GM19025 (cell line): Measurements from ENCODE around the gene SH3BP2.

Experiments
- ATAC-seq: cut with Tn5 transposase; IDR thresholded peaks from one replicate; pipeline ENCODE4 v1.9.1; 2021; ENCODE audit warnings: mild to moderate bottlenecking, low read depth, moderate library complexity; ENCODE audit not compliant: unreplicated experiment

The SH3BP2 gene

GRCh38 chr4:2802618-2803531 is 10.0 kb downstream of the SH3BP2 start:
- no peak for ATAC-seq

GRCh38 chr4:2803624-2804448 is 11.0 kb downstream of the SH3BP2 start:
- ATAC-seq: no peak

GRCh38 chr4:2804449-2804972 is 11.6 kb downstream of the SH3BP2 start:
- no peak for ATAC-seq

- ATAC-seq: no peak
These were observed 12.2 kb downstream of the SH3BP2 start for GRCh38 chr4:2804973-2805501.

DNA sequence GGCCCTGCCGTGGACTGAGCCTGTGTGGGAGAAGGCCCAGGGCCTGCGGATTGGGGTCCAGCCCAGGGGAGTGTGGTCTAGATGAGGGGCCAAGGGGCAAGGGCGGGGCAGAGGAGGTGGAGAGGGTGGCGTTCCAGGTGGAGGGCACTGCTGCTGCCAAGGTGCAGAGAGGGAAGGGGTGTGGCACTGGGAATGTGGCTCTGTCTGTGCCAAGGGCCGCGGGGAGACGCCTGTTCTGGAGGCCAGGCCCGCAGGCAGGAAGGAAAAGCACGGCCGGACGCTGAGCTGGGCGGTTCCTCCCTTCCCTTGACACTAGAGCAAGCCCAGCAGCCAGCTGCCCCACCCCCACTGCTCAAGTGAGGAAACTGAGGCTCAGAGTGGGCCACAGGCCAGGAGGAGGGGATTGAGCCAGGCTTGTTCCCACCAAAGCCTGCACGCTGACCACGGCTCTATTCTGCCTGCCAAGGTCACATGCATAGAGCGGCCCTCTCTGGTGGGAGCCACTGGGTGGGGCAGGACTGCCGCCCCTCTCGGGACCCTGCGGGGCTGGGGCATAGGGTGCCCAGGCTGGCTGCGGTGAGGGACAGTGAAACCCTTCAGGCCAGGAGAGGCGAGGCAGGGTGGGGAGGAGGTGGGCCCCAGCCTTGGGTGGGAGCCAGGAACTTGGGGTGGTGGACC is 13.0 kb downstream of the SH3BP2 start:
- no peak for ATAC-seq

GRCh38 chr4:2806390-2807355 is 13.8 kb downstream of the SH3BP2 start:
- ATAC-seq: no peak

DNA sequence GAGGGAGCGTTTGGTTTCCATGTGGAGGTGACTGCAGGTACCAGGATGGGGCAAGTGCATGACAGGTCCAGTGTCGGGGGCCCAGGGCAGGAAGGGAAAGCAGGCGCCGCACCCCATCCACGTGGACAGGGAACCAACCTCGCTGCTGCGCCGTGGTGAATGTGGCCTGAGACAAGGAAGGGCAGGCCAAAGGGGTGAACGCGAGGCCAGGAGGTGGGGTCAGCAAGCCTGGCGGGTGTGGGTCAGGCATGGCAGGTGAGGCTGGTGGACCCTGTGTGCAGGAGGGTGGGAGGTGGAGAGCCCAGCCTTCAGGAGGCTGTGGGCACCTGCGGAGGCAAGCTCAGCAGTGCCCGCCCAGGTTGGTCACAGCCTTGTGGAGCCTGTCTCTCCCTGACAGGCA is 14.7 kb downstream of the SH3BP2 start:
- ATAC-seq: no peak

DNA sequence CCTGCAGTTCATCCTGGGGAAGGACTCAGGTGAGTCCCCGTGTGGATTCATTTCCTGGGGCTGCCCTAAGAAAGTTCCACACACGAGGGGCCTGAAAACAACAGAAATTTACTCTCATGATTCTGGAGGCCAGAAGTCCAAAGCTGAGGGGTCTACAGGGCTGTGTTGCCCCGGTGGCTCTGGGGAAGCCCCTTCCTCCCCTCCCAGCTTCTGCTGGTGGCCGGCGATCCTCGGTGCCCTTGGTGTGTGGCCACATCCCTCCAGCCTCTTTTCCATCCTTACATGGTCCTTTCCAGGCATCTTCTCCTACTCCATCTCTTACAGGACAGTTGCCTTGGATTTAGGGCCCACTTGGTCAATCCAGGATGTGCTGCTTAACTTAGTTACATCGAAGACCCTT is 15.1 kb downstream of the SH3BP2 start:
- no peak for ATAC-seq

- ATAC-seq: no peak
These were observed 16.8 kb downstream of the SH3BP2 start for GRCh38 chr4:2809610-2810180.

DNA sequence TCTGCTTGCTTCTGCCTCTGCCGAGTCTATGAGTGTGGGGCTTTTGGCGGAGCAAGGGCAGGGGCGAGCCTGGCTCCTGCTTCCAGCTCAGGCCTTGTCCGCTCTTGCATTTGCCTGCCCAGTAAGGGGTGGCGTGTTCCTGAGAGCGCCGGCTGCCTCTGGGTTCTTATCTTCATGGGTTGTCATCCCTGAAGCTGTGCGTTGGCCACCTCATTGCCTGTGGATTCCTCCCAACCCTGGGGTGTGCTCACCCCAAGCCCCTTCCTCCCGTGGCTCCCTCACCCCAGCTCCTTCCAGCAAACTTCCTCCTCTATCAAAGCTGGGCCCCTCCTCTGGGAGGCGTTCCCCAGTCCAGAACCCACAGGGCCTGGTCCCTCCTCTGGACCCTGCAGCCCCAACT is 17.5 kb downstream of the SH3BP2 start:
- ATAC-seq: no peak

GRCh38 chr4:2811830-2812611 is 19.1 kb downstream of the SH3BP2 start:
- ATAC-seq: peak; percentile 62

DNA sequence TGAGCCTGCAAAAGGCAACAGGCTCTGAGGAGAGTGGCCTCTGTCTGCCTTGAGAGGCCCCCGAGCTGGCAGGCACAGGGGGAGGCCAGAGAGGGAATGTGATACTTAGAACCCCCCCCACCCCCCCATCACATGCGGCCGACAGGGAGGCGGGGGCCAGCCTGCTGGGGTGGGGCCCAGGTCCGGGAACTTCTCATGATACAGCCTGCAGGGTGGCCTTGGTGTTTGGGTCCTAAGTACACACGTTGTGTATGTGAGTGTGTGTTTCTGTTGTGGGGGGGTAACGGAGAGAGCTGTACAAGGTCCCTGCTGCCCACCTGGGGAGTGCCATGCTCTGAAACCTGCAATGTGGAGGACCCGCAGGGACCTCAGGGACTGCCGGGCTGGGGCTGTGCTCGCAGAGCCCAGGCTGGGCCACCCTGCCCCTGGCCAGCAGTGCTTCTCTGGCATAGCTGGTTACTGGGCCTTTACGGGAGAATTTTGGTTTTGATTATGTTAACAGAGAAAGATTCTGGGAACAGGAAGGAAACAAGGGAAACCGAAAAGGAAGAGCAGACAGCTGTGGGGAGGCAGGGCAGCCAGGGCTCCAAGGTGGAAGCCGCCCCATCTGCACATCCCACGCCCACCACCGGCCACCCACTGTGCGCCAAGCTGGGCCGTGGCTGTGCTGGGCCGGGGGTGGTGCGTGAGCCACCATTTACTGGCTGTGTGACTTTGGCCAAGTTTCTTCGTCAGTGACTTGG is 19.9 kb downstream of the SH3BP2 start:
- ATAC-seq: no peak

DNA sequence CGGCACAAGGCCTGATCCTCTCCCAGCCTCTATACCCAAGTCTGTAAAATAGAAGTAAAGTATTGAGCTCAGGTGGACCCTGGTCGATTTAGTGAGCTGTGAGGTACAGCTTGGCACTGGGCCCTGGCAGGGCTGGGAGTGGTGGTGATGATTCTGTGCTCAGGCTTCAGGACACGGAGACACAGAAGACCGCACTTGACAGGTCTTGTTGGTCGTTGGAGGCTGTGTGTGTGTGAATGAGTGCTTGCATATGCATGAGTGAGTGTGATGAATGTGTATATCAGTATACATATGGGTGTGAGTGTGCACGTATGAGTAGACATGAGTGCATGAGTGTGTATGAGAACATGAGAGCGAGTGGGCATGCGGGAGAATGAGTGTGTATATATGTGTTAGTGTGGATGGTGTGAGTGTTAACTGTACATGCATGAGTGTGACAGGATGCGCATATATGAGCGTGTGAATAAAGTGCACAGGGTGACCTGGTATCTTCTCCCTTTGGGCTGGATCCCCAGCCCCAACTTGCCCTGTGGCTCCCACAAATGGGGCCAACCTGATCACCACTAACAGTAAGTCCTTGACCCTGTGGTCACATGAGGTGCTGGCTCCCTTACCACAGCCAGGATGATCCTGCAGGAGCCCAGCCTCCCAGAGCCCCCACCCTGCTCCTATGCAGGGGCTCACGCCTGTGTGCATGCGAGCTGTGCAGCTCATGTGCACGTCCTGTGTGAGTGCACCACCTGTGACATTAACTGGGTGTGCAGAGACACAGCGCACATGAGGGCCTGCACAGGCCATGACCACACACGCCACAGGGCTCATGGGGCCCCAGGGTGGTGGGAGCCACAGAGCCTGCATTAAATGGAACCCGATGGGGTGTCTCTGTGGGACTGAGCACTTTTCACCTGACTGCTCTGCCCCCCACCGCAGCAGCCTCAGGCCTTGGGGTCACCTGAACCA is 20.8 kb downstream of the SH3BP2 start:
- ATAC-seq: no peak

GRCh38 chr4:2814627-2815270 is 21.9 kb downstream of the SH3BP2 start:
- no peak for ATAC-seq

DNA sequence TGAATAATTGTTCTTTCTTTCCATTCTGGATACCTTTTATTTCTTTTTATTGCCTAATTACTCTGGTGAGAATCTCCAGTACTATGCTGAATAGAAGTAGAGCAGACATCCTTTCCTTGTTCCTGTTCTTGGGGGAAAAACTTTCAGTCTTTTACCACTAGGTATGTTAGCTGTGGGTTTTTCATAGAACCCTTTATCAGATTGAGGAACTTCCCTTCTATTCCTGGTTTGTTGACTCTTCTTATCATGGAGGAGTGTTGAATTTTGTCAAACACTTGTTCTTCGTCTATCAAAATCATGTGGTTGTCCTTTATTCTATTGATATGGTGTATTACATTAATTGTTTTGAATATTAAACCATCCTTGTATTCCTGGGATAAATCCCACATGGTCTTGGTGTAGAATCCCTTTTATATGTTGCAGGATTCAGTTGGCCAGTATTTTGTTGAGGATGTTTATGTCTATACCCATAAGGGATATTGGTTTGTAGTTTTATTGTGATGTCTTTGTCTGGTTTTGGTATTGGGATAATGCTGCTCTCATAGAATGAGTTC is 23.6 kb downstream of the SH3BP2 start:
- no peak for ATAC-seq

- ATAC-seq: no peak
These were observed 24.3 kb downstream of the SH3BP2 start for GRCh38 chr4:2817137-2817536.
